ENCODE measurements around the gene SH3RF3. TPM values are rescaled to one million over a fixed set of nuclear protein-coding genes. Genes with fewer than 3 reads are reported as not detected.

The SH3RF3 gene
- total and polyA plus RNA-seq, 9 of the 15 experiments (the other 6 are each of a cell fraction or from before 2014, with no cell fraction given): 0.02 TPM; not detected in 8

- TF ChIP-seq FOXJ3 (CRISPR knock-in tag; IDR thresholded peaks at IDR 0.05) (no peak), RFX5 (IDR thresholded peaks at IDR 0.05; ENCODE audit: low read depth, low read length) (no peak), ZNF609 (CRISPR knock-in tag; IDR thresholded peaks at IDR 0.05; ENCODE audit: borderline replicate concordance) (no peak)
Measured at GRCh38 chr2:109136542-109136941, 7.5 kb downstream of the SH3RF3 start (continued).

GRCh38 chr2:109137616-109138015, 8.6 kb downstream of the SH3RF3 start:
- no peak for FAIRE-seq
- peaks cover 10 to 58% of the 10 kb centered on the region in 2 experiments; a peak in 4 of 5 replicates for H3K27me3 ChIP-seq (ENCODE audit: control insufficient read depth in 2 of 2, insufficient read depth in 2 of 2, low read length in 2 of 2)
- CTCF ChIA-PET (ENCODE audit: low intra/inter-chr PET ratio): no interaction called here
- no peak overlapping the region for H3K27ac ChIP-seq (ENCODE audit: extremely low read depth, low read depth, low read length)
- no peak overlapping the region for H3K9ac ChIP-seq (ENCODE audit: insufficient read depth in 1 of 2, low read depth in 2 of 2, low read length in 2 of 2)
- no peak for DNase-seq (ENCODE audit: extremely low read depth in 1 of 4, low spot score in 3 of 4)
- H3K4me2 ChIP-seq (ENCODE audit: insufficient read depth, low read length): no peak overlapping the region
- no peak for ATAC-seq
- H3K9me1 ChIP-seq (ENCODE audit: control insufficient read depth, insufficient read depth, low read length): no peaks in the 10 kb centered on the region
- BruUV-seq (replicated peaks): no TSS peak
- H3K4me3 ChIP-seq: no peak overlapping the region
- no peaks in the 10 kb centered on the region for H3K9me3 ChIP-seq (replicated peaks; ENCODE audit: control insufficient read depth, insufficient read depth, low read depth, low read length)
- POLR2A ChIA-PET: no interaction called here
- no peaks in the 10 kb centered on the region for H3K36me3 ChIP-seq (ENCODE audit: control insufficient read depth, insufficient read depth, low read length)
- in situ Hi-C loops (cut with MboI) (no loop called here), intact Hi-C loops (cut with micrococcal nuclease) (no loop called here)
- no peaks in the 10 kb centered on the region; the same call in 1 of the 2 replicates for H4K20me1 ChIP-seq (replicated peaks; ENCODE audit: control insufficient read depth, insufficient read depth, low read length)
- TF ChIP-seq BACH1 (tag; IDR thresholded peaks at IDR 0.05) (no peak), PTBP1 (IDR thresholded peaks at IDR 0.05; ENCODE audit: low read depth, low read length) (no peak), GTF3C2 (IDR thresholded peaks at IDR 0.05; ENCODE audit: borderline replicate concordance, extremely low read depth, insufficient read length) (no peak)
- no peaks in the 10 kb centered on the region for H3K4me1 ChIP-seq (replicated peaks in 1 of 2; ENCODE audit: control insufficient read depth in 2 of 2, insufficient read depth in 2 of 2, low read length in 2 of 2)
- H2AFZ ChIP-seq (ENCODE audit: low read depth, low read length): no peak overlapping the region
- 1% methylated on average over 6 of the region's 6 CpGs for WGBS (ENCODE audit: insufficient coverage, low coverage, missing lambda C conversion rate)
- no peaks in the 10 kb centered on the region for H3K79me2 ChIP-seq (ENCODE audit: control insufficient read depth, insufficient read depth, low read length)
